ENCODE measurements around the gene DGUOK.
"Not testable (repeated sequence)": the region's sequence is repeated elsewhere in the genome, so short reads cannot be mapped to it uniquely, and the experiment has no call there.

DGUOK gene

GRCh38 chr2:73901143-73901542, 25.5 kb upstream of the DGUOK start:
- Histone ChIP-seq H3K27me3 (ENCODE audit: low read depth, low read length) (no peaks in the 10 kb centered on the region), H3K9ac (ENCODE audit: low read length) (no peak overlapping the region)
- TF ChIP-seq EZH2phosphoT487 (IDR thresholded peaks at IDR 0.05; ENCODE audit: low read depth) = no peak
- no peak for TF ChIP-seq CTCF (IDR thresholded peaks at IDR 0.05; ENCODE audit: low read depth, low read length)

DNA sequence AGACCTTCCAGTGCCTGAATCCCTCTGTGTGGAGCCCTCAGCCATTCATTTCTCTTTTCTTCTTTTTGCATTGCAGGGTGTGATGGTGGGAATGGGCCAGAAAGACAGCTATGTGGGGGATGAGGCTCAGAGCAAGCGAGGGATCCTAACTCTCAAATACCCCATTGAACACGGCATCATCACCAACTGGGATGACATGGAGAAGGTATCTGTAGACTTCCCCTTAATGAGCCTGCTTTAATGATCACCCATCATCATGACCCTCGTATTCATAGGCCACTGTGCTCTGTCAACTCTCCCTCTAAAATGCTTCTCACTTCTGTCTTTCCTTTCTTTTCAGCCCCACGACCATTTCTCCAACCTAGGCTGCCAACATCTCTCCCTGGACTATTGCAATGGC, 24.4 kb upstream of the DGUOK start:
- Histone ChIP-seq H3K27me3 (ENCODE audit: low read depth, low read length) (no peaks in the 10 kb centered on the region), H2AFZ (ENCODE audit: low read depth, low read length) (no peak overlapping the region)

More at GRCh38 chr2:73901143-73901542, 25.5 kb upstream of the DGUOK start:
- Histone ChIP-seq H4K20me1 (ENCODE audit: insufficient read depth, low read length) (peaks cover 37% of the 10 kb centered on the region), H3K4me1 (ENCODE audit: low read length) (no peaks in the 10 kb centered on the region), H2AFZ (ENCODE audit: low read depth, low read length) (no peak overlapping the region), H3K9me3 (ENCODE audit: insufficient read depth, low read length) (no peaks in the 10 kb centered on the region), H3K36me3 (replicated peaks; ENCODE audit: low read depth, low read length) (peaks cover 22% of the 10 kb centered on the region), H3K4me3 (ENCODE audit: low read length) (no peak overlapping the region), H3K27ac (ENCODE audit: low read length) (no peak overlapping the region), H3K4me2 (ENCODE audit: low read length) (no peak overlapping the region), H3K79me2 (ENCODE audit: low read length) (peaks cover 15% of the 10 kb centered on the region)

DNA sequence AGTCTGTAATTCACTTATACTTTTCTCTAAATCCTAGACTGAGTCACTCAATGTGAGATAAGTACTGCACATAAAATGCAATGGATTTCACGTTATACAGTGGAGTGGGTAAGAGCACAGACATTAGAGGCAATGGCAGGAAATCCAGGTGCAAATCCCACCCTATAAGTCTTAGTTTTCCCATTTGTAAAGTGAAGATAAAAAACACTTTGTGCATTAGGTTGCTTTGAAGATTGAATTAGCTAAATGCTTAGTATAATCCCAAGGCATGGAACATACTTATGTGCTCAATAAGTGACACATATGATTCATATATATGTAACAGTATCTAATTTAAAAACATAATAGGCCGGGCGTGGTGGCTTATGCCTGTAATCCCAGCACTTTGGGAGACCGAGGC, 23.4 kb upstream of the DGUOK start:
- Histone ChIP-seq H2AFZ (ENCODE audit: low read depth, low read length) (no peak overlapping the region), H3K9ac (ENCODE audit: low read length) (no peak overlapping the region), H3K79me2 (ENCODE audit: low read length) (peaks cover 9% of the 10 kb centered on the region; the same call in 1 of the 2 replicates), H3K4me3 (ENCODE audit: low read length) (no peak overlapping the region), H3K27me3 (ENCODE audit: low read depth, low read length) (no peaks in the 10 kb centered on the region), H3K9me3 (ENCODE audit: insufficient read depth, low read length) (no peaks in the 10 kb centered on the region), H3K4me2 (ENCODE audit: low read length) (no peak overlapping the region), H3K36me3 (replicated peaks; ENCODE audit: low read depth, low read length) (peaks cover 23% of the 10 kb centered on the region), H3K4me1 (ENCODE audit: low read length) (no peaks in the 10 kb centered on the region), H3K27ac (ENCODE audit: low read length) (no peak overlapping the region), H4K20me1 (ENCODE audit: insufficient read depth, low read length) (peaks cover 18% of the 10 kb centered on the region)
- TF ChIP-seq CTCF (IDR thresholded peaks at IDR 0.05; ENCODE audit: low read depth, low read length) (no peak), EZH2phosphoT487 (IDR thresholded peaks at IDR 0.05; ENCODE audit: low read depth) (no peak)

More for the DNA sequence above, 24.4 kb upstream of the DGUOK start:
- Histone ChIP-seq H3K9me3 (ENCODE audit: insufficient read depth, low read length) (no peaks in the 10 kb centered on the region), H3K36me3 (replicated peaks; ENCODE audit: low read depth, low read length) (peaks cover 18% of the 10 kb centered on the region), H3K4me1 (ENCODE audit: low read length) (no peaks in the 10 kb centered on the region), H3K4me2 (ENCODE audit: low read length) (no peak overlapping the region), H3K79me2 (ENCODE audit: low read length) (peaks cover 9% of the 10 kb centered on the region; the same call in 1 of the 2 replicates), H4K20me1 (ENCODE audit: insufficient read depth, low read length) (peaks cover 25% of the 10 kb centered on the region), H3K27ac (ENCODE audit: low read length) (no peak overlapping the region), H3K9ac (ENCODE audit: low read length) (no peak overlapping the region), H3K4me3 (ENCODE audit: low read length) (no peak overlapping the region)
- no peak for TF ChIP-seq EZH2phosphoT487 (IDR thresholded peaks at IDR 0.05; ENCODE audit: low read depth)
- TF ChIP-seq CTCF (IDR thresholded peaks at IDR 0.05; ENCODE audit: low read depth, low read length) = no peak

GRCh38 chr2:73903949-73904613, 22.6 kb upstream of the DGUOK start:
- H3K27ac ChIP-seq (ENCODE audit: low read length); H3K9me3 ChIP-seq (ENCODE audit: insufficient read depth, low read length); H3K79me2 ChIP-seq (ENCODE audit: low read length); H2AFZ ChIP-seq (ENCODE audit: low read depth, low read length); H3K27me3 ChIP-seq (ENCODE audit: low read depth, low read length); H3K4me2 ChIP-seq (ENCODE audit: low read length); H3K4me3 ChIP-seq (ENCODE audit: low read length); H3K4me1 ChIP-seq (ENCODE audit: low read length); H3K9ac ChIP-seq (ENCODE audit: low read length): not testable (repeated sequence)
- Histone ChIP-seq H4K20me1 (ENCODE audit: insufficient read depth, low read length) (peaks cover 18% of the 10 kb centered on the region), H3K36me3 (replicated peaks; ENCODE audit: low read depth, low read length) (peaks cover 31% of the 10 kb centered on the region)

Measured in OCI-LY3 (cell line).